ENCODE data around the gene RFFL.

Gene RFFL

GRCh38 chr17:35087731-35088355, 24.3 kb upstream of the RFFL start:
- peak overlapping the region; percentile 92 for H3K27ac Mint-ChIP-seq
- H3K36me3 Mint-ChIP-seq (ENCODE audit: low read depth): peaks cover 12% of the 10 kb centered on the region
- H3K4me3 Mint-ChIP-seq: peak overlapping the region; percentile 89
- no peaks in the 10 kb centered on the region for H3K9me3 Mint-ChIP-seq
- H3K27me3 Mint-ChIP-seq: no peaks in the 10 kb centered on the region
- peak; percentile 44 for DNase-seq
- peaks cover 75% of the 10 kb centered on the region for H3K4me1 Mint-ChIP-seq (ENCODE audit: low read depth)

- H3K36me3 Mint-ChIP-seq (ENCODE audit: low read depth): peaks cover 12% of the 10 kb centered on the region
- no peaks in the 10 kb centered on the region for H3K9me3 Mint-ChIP-seq
- no peak for DNase-seq
- H3K4me1 Mint-ChIP-seq (ENCODE audit: low read depth): peaks cover 83% of the 10 kb centered on the region
- peak overlapping the region; percentile 92 for H3K27ac Mint-ChIP-seq
- H3K27me3 Mint-ChIP-seq: no peaks in the 10 kb centered on the region
- peak overlapping the region; percentile 89 for H3K4me3 Mint-ChIP-seq
Measured at GRCh38 chr17:35086931-35087573, 23.5 kb upstream of the RFFL start.

- H3K4me3 Mint-ChIP-seq: peak overlapping the region; percentile 89
- peaks cover 12% of the 10 kb centered on the region for H3K36me3 Mint-ChIP-seq (ENCODE audit: low read depth)
- peak overlapping the region; percentile 55 for H3K27ac Mint-ChIP-seq
- no peak for DNase-seq
- H3K9me3 Mint-ChIP-seq: no peaks in the 10 kb centered on the region
- H3K4me1 Mint-ChIP-seq (ENCODE audit: low read depth): peaks cover 89% of the 10 kb centered on the region
- H3K27me3 Mint-ChIP-seq: no peaks in the 10 kb centered on the region
Measured at GRCh38 chr17:35086164-35086563, 22.7 kb upstream of the RFFL start.

GRCh38 chr17:35084987-35085386, 21.5 kb upstream of the RFFL start:
- no peak for DNase-seq
- Mint-ChIP-seq H3K27me3 (no peaks in the 10 kb centered on the region), H3K9me3 (no peaks in the 10 kb centered on the region), H3K27ac (peak overlapping the region; percentile 78), H3K4me3 (peak overlapping the region; percentile 26), H3K4me1 (ENCODE audit: low read depth) (peaks cover 89% of the 10 kb centered on the region), H3K36me3 (ENCODE audit: low read depth) (peaks cover 12% of the 10 kb centered on the region)

- Mint-ChIP-seq H3K27ac (peak overlapping the region; percentile 95), H3K9me3 (no peaks in the 10 kb centered on the region), H3K4me3 (peak overlapping the region; percentile 20), H3K27me3 (no peaks in the 10 kb centered on the region), H3K36me3 (ENCODE audit: low read depth) (peaks cover 7% of the 10 kb centered on the region), H3K4me1 (ENCODE audit: low read depth) (peaks cover 89% of the 10 kb centered on the region)
- no peak for DNase-seq
Measured at GRCh38 chr17:35083071-35083470, 19.6 kb upstream of the RFFL start.

- Mint-ChIP-seq H3K4me1 (ENCODE audit: low read depth) (peaks cover 88% of the 10 kb centered on the region), H3K4me3 (peak overlapping the region; percentile 20), H3K27me3 (no peaks in the 10 kb centered on the region), H3K27ac (peak overlapping the region; percentile 95), H3K36me3 (ENCODE audit: low read depth) (peaks cover 4% of the 10 kb centered on the region), H3K9me3 (no peaks in the 10 kb centered on the region)
- no peak for DNase-seq
Measured at GRCh38 chr17:35082073-35082657, 18.7 kb upstream of the RFFL start.

- Mint-ChIP-seq H3K27ac (peak overlapping the region; percentile 73), H3K9me3 (no peaks in the 10 kb centered on the region), H3K36me3 (ENCODE audit: low read depth) (peaks cover 4% of the 10 kb centered on the region), H3K4me3 (no peak overlapping the region), H3K27me3 (no peaks in the 10 kb centered on the region), H3K4me1 (ENCODE audit: low read depth) (peaks cover 87% of the 10 kb centered on the region)
- DNase-seq: no peak
Measured at GRCh38 chr17:35081638-35082037, 18.1 kb upstream of the RFFL start.

- Mint-ChIP-seq H3K36me3 (ENCODE audit: low read depth) (peaks cover 4% of the 10 kb centered on the region), H3K4me1 (ENCODE audit: low read depth) (peaks cover 79% of the 10 kb centered on the region), H3K4me3 (peak overlapping the region; percentile 37), H3K27me3 (no peaks in the 10 kb centered on the region), H3K9me3 (no peaks in the 10 kb centered on the region), H3K27ac (peak overlapping the region; percentile 73)
- no peak for DNase-seq
Measured at GRCh38 chr17:35080536-35080935, 17.0 kb upstream of the RFFL start.

GRCh38 chr17:35079547-35080423, 16.3 kb upstream of the RFFL start:
- no peak overlapping the region for H3K4me3 Mint-ChIP-seq

GRCh38 chr17:35076874-35077273, 13.4 kb upstream of the RFFL start:
- Mint-ChIP-seq H3K9me3 (no peaks in the 10 kb centered on the region), H3K36me3 (ENCODE audit: low read depth) (peaks cover 4% of the 10 kb centered on the region), H3K27ac (no peak overlapping the region), H3K4me1 (ENCODE audit: low read depth) (peaks cover 80% of the 10 kb centered on the region), H3K27me3 (no peaks in the 10 kb centered on the region), H3K4me3 (no peak overlapping the region)
- no peak for DNase-seq

More at GRCh38 chr17:35079547-35080423, 16.3 kb upstream of the RFFL start:
- Mint-ChIP-seq H3K27ac (peak overlapping the region; percentile 73), H3K27me3 (no peaks in the 10 kb centered on the region), H3K36me3 (ENCODE audit: low read depth) (peaks cover 2% of the 10 kb centered on the region), H3K9me3 (no peaks in the 10 kb centered on the region), H3K4me1 (ENCODE audit: low read depth) (peaks cover 79% of the 10 kb centered on the region)
- no peak for DNase-seq

GRCh38 chr17:35074711-35075707, 11.5 kb upstream of the RFFL start:
- no peak for DNase-seq
- no peaks in the 10 kb centered on the region for H3K9me3 Mint-ChIP-seq
- peaks cover 76% of the 10 kb centered on the region for H3K4me1 Mint-ChIP-seq (ENCODE audit: low read depth)
- H3K4me3 Mint-ChIP-seq: peak overlapping the region; percentile 39
- peak overlapping the region; percentile 95 for H3K27ac Mint-ChIP-seq
- H3K36me3 Mint-ChIP-seq (ENCODE audit: low read depth): peaks cover 13% of the 10 kb centered on the region
- H3K27me3 Mint-ChIP-seq: no peaks in the 10 kb centered on the region

GRCh38 chr17:35073991-35074627, 10.6 kb upstream of the RFFL start:
- Mint-ChIP-seq H3K36me3 (ENCODE audit: low read depth) (peaks cover 15% of the 10 kb centered on the region), H3K27ac (peak overlapping the region; percentile 95), H3K4me1 (ENCODE audit: low read depth) (peaks cover 76% of the 10 kb centered on the region), H3K4me3 (peak overlapping the region; percentile 39), H3K9me3 (no peaks in the 10 kb centered on the region), H3K27me3 (no peaks in the 10 kb centered on the region)
- DNase-seq: no peak

GRCh38 chr17:35073183-35073790, 9.8 kb upstream of the RFFL start:
- DNase-seq: no peak
- H3K36me3 Mint-ChIP-seq (ENCODE audit: low read depth): peaks cover 19% of the 10 kb centered on the region
- no peaks in the 10 kb centered on the region for H3K9me3 Mint-ChIP-seq
- peaks cover 79% of the 10 kb centered on the region for H3K4me1 Mint-ChIP-seq (ENCODE audit: low read depth)
- H3K27me3 Mint-ChIP-seq: no peaks in the 10 kb centered on the region
- H3K4me3 Mint-ChIP-seq: peak overlapping the region; percentile 39
- peak overlapping the region; percentile 95 for H3K27ac Mint-ChIP-seq
